GM18508 (cell line): ENCODE data around the gene ERO1B.
"Not testable (repeated sequence)": the region's sequence is repeated elsewhere in the genome, so short reads cannot be mapped to it uniquely, and the experiment has no call there.

Experiments used
- ATAC-seq: cut with Tn5 transposase; IDR thresholded peaks from one replicate; pipeline ENCODE4 v1.9.1; 2021; ENCODE audit warnings: moderate number of reproducible peaks; ENCODE audit not compliant: insufficient read depth, unreplicated experiment

Gene ERO1B

GRCh38 chr1:236200925-236201324, 80.8 kb downstream of the ERO1B start:
- ATAC-seq, result no peak

- no peak for ATAC-seq
These were observed 88.6 kb downstream of the ERO1B start for GRCh38 chr1:236193184-236193583.

- not testable (repeated sequence) for ATAC-seq
These were observed 93.7 kb downstream of the ERO1B start for GRCh38 chr1:236188084-236188483.

- ATAC-seq, result not testable (repeated sequence)
These were observed 95.3 kb downstream of the ERO1B start for GRCh38 chr1:236186471-236186870.

- ATAC-seq, result no peak
These were observed 96.1 kb downstream of the ERO1B start for GRCh38 chr1:236185687-236186086.

GRCh38 chr1:236181059-236181458, 100.7 kb downstream of the ERO1B start:
- ATAC-seq, result no peak

GRCh38 chr1:236179634-236180033, 102.1 kb downstream of the ERO1B start:
- ATAC-seq, result no peak

- ATAC-seq, result no peak
These were observed 105.1 kb downstream of the ERO1B start for GRCh38 chr1:236176337-236177336.

GRCh38 chr1:236175642-236176336, 106.0 kb downstream of the ERO1B start:
- ATAC-seq, result peak; percentile 74

GRCh38 chr1:236173174-236173767, 108.5 kb downstream of the ERO1B start:
- no peak for ATAC-seq

GRCh38 chr1:236172041-236172579, 109.6 kb downstream of the ERO1B start:
- ATAC-seq, result no peak

GRCh38 chr1:236168716-236169429, 112.9 kb downstream of the ERO1B start:
- no peak for ATAC-seq

GRCh38 chr1:236167578-236167977, 114.2 kb downstream of the ERO1B start:
- no peak for ATAC-seq

GRCh38 chr1:236167154-236167553, 114.6 kb downstream of the ERO1B start:
- no peak for ATAC-seq

- ATAC-seq, result no peak
These were observed 115.7 kb downstream of the ERO1B start for GRCh38 chr1:236166041-236166440.
